GM12872 (cell line): ENCODE data around the gene CKB.

Experiments
- TF ChIP-seq, protein P1 (sequence below): IDR thresholded peaks from 3 replicates; pipeline ENCODE4 v1.5.1; 2011; ENCODE audit warnings: low read depth, mild to moderate bottlenecking, low read length, moderate library complexity; ENCODE audit not compliant: insufficient read depth

Gene CKB

GRCh38 chr14:103492156-103492925 is 30.3 kb downstream of the CKB start:
- TF ChIP-seq, protein P1, sequence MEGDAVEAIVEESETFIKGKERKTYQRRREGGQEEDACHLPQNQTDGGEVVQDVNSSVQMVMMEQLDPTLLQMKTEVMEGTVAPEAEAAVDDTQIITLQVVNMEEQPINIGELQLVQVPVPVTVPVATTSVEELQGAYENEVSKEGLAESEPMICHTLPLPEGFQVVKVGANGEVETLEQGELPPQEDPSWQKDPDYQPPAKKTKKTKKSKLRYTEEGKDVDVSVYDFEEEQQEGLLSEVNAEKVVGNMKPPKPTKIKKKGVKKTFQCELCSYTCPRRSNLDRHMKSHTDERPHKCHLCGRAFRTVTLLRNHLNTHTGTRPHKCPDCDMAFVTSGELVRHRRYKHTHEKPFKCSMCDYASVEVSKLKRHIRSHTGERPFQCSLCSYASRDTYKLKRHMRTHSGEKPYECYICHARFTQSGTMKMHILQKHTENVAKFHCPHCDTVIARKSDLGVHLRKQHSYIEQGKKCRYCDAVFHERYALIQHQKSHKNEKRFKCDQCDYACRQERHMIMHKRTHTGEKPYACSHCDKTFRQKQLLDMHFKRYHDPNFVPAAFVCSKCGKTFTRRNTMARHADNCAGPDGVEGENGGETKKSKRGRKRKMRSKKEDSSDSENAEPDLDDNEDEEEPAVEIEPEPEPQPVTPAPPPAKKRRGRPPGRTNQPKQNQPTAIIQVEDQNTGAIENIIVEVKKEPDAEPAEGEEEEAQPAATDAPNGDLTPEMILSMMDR: no peak

GRCh38 chr14:103491691-103492090 is 30.9 kb downstream of the CKB start:
- TF ChIP-seq, protein P1: no peak

GRCh38 chr14:103489621-103490020 is 33.0 kb downstream of the CKB start:
- TF ChIP-seq, protein P1: no peak

DNA sequence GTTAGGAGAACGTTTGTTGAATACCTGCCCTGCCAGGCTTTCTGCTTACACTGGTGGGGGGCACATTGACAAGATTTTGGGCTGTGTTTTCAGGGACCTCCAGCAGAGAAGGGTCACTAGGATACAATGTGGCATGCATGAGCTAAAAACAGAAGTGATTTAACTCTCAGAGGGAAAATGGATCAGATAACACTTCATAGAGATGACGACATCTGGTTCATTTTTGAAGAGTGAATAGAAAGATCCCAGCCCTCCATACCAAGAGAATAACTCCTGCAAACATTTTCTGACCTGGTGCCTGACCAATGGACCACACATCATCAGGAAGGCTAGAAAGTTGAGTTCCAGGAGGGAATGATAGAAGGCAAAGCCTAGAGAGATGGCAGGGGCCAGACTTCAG is 33.7 kb downstream of the CKB start:
- TF ChIP-seq, protein P1: no peak

DNA sequence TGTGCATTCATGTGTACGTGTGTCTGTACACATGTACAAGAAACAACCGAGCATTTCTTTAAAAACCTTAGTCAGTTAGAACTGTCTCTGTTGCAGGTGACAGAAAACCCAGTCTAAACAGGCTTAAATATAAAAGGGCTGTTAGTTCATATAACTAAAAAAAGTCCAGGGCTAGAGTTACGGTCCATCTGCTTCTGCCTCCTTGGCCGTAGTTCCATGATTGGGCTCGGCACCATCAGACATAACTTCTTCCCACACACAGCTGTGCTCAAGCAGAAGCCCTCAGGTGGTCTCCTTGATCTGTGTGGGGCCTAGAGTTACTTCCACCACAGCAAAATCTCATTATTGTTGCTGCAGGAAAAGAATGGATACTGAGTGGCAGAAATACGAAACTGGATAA is 34.6 kb downstream of the CKB start:
- TF ChIP-seq, protein P1: no peak

- TF ChIP-seq, protein P1: no peak
These were observed 37.1 kb downstream of the CKB start for GRCh38 chr14:103485504-103485903.

DNA sequence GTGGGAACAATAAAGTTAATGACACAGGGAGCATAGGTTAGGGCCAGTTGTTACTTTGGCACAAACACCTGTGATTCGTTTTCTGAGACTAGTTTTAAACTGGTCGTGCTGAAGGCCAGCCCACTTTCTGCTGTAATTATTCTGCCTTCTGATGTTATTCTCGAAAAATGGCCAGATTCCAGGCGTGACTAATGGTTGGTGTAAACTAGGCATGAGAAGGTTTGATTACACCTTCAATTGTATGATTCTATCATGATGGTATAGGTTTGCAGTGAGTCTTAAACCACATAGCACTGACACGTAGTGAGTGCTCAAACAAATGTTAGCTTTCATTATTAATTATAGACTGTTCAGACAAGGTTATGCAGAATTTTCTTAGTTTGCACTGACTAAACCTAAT is 39.0 kb downstream of the CKB start:
- TF ChIP-seq, protein P1: no peak

DNA sequence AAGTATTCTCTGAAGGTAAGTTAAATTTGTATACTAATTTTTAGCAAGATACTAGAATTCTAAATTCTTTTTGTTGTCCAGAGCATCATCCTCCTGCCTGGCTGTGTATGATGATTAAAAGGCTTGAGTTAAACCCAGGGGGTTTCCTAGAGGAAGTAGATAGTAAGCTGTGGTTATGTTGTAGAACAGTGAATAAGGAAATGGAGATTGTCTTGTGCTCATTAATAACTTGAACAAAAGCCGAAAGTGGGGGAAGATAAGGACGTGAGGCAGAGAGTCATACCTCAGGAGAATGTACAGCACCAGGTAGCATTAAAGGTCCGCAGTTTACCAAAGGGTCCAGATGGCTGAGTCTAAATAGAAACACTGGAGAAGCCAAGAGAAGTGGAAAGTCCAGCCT is 42.0 kb downstream of the CKB start:
- TF ChIP-seq, protein P1: no peak
